K562 treated with DMSO at 1 percent for 48 hours (cell line): ENCODE measurements around the gene TFRC. TPM values are rescaled to one million over a fixed set of nuclear protein-coding genes. Genes with fewer than 3 reads are reported as not detected.

Experiments
- total RNA-seq: library from RNA; unstranded; fragments of 300-600 nt; gene quantifications from 2 replicates; pipeline ENCODE4 v1.2.3, GENCODE V29; 2022; ENCODE audit warnings: low replicate concordance; ENCODE audit errors: extremely low read depth

The TFRC gene
- total RNA-seq: not detected in 2 replicates

DNA sequence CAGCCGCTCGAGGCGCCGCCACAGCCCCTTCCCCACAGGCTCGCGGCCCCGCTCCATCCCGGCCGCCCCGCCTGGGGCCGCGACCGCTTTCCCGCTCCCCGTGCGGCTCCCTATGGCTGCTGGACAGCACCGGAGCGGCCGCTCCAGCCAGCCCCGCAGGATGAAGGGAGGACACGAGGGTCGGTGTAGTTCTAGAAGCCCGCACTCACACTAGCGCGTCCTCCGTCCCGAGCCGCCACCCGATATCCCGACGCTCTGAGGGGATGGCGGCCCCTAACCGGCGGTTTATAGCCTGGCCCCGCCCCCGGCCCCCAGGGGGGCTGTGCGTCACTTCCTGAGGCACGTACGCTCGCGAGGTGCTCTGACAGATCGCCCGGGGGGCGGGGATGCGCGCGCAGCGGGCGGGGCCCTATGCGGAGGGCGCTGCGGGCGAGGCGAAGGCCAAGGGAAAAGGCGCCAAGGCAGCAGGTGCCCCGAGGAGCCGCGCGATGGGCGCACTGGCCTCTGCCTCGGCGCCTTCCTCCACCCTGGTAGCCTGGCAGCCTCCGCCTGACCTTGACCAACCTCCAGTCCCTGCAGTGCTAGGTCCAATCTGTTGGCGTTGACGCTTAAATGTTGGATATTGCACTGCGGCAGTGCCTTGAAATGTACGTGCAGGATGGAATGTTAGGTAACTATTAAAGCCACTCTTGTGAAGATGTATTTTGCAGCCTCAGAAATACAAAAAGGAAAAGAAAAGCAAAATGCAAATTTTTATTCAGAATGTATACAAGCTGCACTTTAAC lies at the start of gene TFRC:
TFRC (minus strand) TSS at position 257 of the 785 bp plus-strand sequence. CDS start 4,991 bp downstream, outside the sequence.

Other genes with a start within 250 kb of the TFRC start
- gene TNK2, start 173.5 kb downstream of the TFRC start, total RNA-seq: not detected in 2 replicates
- gene ZDHHC19, start 129.3 kb upstream of the TFRC start, total RNA-seq: not detected in 2 replicates
- not detected in 2 replicates for gene SLC51A, start 134.4 kb upstream of the TFRC start, total RNA-seq
- gene PCYT1A, start 205.6 kb upstream of the TFRC start, total RNA-seq: not detected in 2 replicates
- not detected in 2 replicates for gene DYNLT2B, start 236.2 kb upstream of the TFRC start, total RNA-seq